Neutrophil (primary cell): ENCODE results near the gene CSAD.

Source experiments
- H3K27ac ChIP-seq: fragments of 200-600 bp; sonication (generic); 2 replicates; pipeline ENCODE4 v1.5.1; 2016; ENCODE audit warnings: mild to moderate bottlenecking, moderate library complexity
- H3K27me3 ChIP-seq: fragments of 200-600 bp; sonication (generic); 2 replicates; pipeline ENCODE4 v1.6.0; 2016; ENCODE audit warnings: mild to moderate bottlenecking
- H3K36me3 ChIP-seq: fragments of 200-600 bp; sonication (generic); 2 replicates; pipeline ENCODE4 v1.5.1; 2017
- H3K4me1 ChIP-seq, 2 experiments: fragments of 200-600 bp in 1 of 2; sonication (generic) in 1 of 2; 1 replicate in 1 of 2; 2 replicates in 1 of 2; pipeline versions ENCODE4 v1.5.1 to v1.6.1; 2013 to 2016; ENCODE audit warnings: low read depth in 1 of 2, low read length in 1 of 2, mild to moderate bottlenecking in 1 of 2, moderate library complexity in 1 of 2; ENCODE audit not compliant: control insufficient read depth in 1 of 2, insufficient read depth in 1 of 2
- H3K4me3 ChIP-seq, 2 experiments: fragments of 200-600 bp in 1 of 2; sonication (generic) in 1 of 2; 1 replicate in 1 of 2; 2 replicates in 1 of 2; pipeline ENCODE4 v1.5.1; 2013 to 2016; ENCODE audit warnings: low read depth in 1 of 2, low read length in 1 of 2, mild to moderate bottlenecking in 1 of 2, moderate library complexity in 1 of 2
- H3K9me3 ChIP-seq: fragments of 200-600 bp; sonication (generic); 2 replicates; pipeline ENCODE4 v1.5.1; 2016
- CTCF ChIP-seq: fragments of 200-600 bp; sonication (generic); IDR thresholded peaks from 2 replicates; pipeline ENCODE4 v1.5.1; 2016; ENCODE audit warnings: antibody characterized with exemption

Gene CSAD

GRCh38 chr12:53160673-53161072 lies 20.1 kb downstream of the CSAD start:
- Histone ChIP-seq H3K9me3 (no peaks in the 10 kb centered on the region), H3K4me1 (no peaks in the 10 kb centered on the region), H3K36me3 (peaks cover 38% of the 10 kb centered on the region), H3K4me3 (no peak overlapping the region), H3K27ac (no peak overlapping the region), H3K27me3 (no peaks in the 10 kb centered on the region)
- no peak for TF ChIP-seq CTCF

- no peak overlapping the region for H3K27ac ChIP-seq
- H3K36me3 ChIP-seq, result peaks cover 38% of the 10 kb centered on the region
- H3K9me3 ChIP-seq, result no peaks in the 10 kb centered on the region
- no peak for TF ChIP-seq CTCF
- no peaks in the 10 kb centered on the region for H3K27me3 ChIP-seq
- no peak overlapping the region for H3K4me3 ChIP-seq
- H3K4me1 ChIP-seq, result no peaks in the 10 kb centered on the region
These were observed 20.7 kb downstream of the CSAD start for GRCh38 chr12:53160000-53160399.

- H3K4me3 ChIP-seq, result no peak overlapping the region
- peaks cover 38% of the 10 kb centered on the region for H3K36me3 ChIP-seq
- no peaks in the 10 kb centered on the region for H3K27me3 ChIP-seq
- TF ChIP-seq CTCF, result peak; percentile 95
- H3K9me3 ChIP-seq, result no peaks in the 10 kb centered on the region
- H3K4me1 ChIP-seq, result no peaks in the 10 kb centered on the region
- no peak overlapping the region for H3K27ac ChIP-seq
These were observed 21.4 kb downstream of the CSAD start for GRCh38 chr12:53159195-53159839.

GRCh38 chr12:53152390-53152789 lies 28.3 kb downstream of the CSAD start:
- Histone ChIP-seq H3K9me3 (no peaks in the 10 kb centered on the region), H3K4me3 (no peak overlapping the region), H3K27ac (no peak overlapping the region), H3K4me1 (no peaks in the 10 kb centered on the region), H3K36me3 (peaks cover 6% of the 10 kb centered on the region), H3K27me3 (no peaks in the 10 kb centered on the region)
- no peak for TF ChIP-seq CTCF

- no peak overlapping the region for H3K27ac ChIP-seq
- no peaks in the 10 kb centered on the region for H3K27me3 ChIP-seq
- TF ChIP-seq CTCF, result no peak
- H3K4me1 ChIP-seq, result no peaks in the 10 kb centered on the region
- no peaks in the 10 kb centered on the region for H3K9me3 ChIP-seq
- H3K36me3 ChIP-seq, result no peaks in the 10 kb centered on the region
- no peak overlapping the region for H3K4me3 ChIP-seq
These were observed 29.7 kb downstream of the CSAD start for GRCh38 chr12:53151039-53151438.
